ENCODE results near the gene SLC47A2.

The SLC47A2 gene

DNA sequence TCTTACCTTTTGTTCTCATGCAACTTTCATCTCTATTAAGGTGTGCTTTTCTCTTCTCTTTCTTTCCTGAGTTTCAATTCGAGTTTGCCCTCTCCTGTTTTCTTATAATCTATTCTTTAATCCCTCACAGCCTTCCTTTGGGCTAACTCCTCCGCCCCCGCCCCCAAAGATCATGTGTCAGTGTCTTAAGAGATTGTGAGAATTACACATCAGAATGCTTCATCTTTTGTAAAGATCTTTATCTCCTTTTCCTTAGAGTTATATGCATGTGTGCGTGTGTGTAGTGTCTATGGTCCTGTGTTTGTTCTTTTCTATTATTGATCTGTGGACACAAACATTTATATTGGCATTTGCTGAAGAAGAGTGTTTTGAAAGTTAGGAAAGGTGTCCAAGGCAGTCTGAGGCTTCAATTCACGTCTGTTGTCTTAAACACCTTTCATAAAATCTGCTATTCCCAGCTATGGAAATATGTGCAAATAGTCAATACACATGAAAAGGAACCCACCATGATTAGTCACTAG lies 74.0 kb downstream of the SLC47A2 start:
- no peak overlapping the region for H3K27ac ChIP-seq (ENCODE audit: insufficient read depth, low read length, poor library complexity, severe bottlenecking)
- H3K9me3 ChIP-seq (ENCODE audit: control insufficient read depth, low read length) = no peaks in the 10 kb centered on the region
- no peak overlapping the region for H3K4me3 ChIP-seq (ENCODE audit: insufficient read depth, low read depth, low read length, poor library complexity, severe bottlenecking)
- H3K27me3 ChIP-seq (replicated peaks; ENCODE audit: control insufficient read depth, insufficient read depth, low read length, poor library complexity, severe bottlenecking) = no peaks in the 10 kb centered on the region
- DNase-seq = no peak
- H3K36me3 ChIP-seq (ENCODE audit: control insufficient read depth, insufficient read depth, low read length) = no peaks in the 10 kb centered on the region
- H3K4me1 ChIP-seq (ENCODE audit: control insufficient read depth, insufficient read depth, low read length, poor library complexity, severe bottlenecking) = peaks cover 1% of the 10 kb centered on the region

DNA sequence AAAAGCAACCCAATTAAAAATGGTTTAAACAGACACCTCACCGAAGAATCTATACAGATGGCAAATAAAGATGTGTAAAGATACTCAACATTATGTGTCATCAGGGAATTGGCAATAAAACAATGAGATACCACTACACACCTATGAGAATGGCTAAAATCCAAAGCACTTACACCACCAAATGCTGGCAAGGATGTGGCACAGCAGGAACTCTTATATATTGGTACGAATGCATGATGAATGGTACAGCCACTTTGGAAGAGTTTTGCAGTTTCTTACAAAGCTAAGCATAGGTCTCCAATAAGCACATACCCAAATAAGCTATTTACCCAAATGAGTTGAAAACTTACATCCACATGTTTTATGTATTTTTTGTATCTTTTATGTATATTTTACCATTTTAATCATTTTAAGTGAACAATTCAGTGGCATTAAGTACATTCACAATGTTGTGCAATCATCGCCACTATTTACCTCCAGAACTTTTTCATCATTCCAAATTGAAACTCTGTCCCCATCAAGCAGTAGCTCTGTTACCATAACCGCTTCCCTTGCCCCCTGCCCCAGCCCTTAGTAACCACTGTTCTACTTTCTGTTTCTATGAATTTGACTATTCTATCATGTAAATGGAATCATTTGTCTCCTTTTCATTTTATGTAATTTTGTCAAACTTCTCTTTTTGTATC lies 74.6 kb downstream of the SLC47A2 start:
- Histone ChIP-seq H3K36me3 (ENCODE audit: control insufficient read depth, insufficient read depth, low read length) (no peaks in the 10 kb centered on the region), H3K27me3 (replicated peaks; ENCODE audit: control insufficient read depth, insufficient read depth, low read length, poor library complexity, severe bottlenecking) (no peaks in the 10 kb centered on the region), H3K4me1 (ENCODE audit: control insufficient read depth, insufficient read depth, low read length, poor library complexity, severe bottlenecking) (no peaks in the 10 kb centered on the region), H3K9me3 (ENCODE audit: control insufficient read depth, low read length) (no peaks in the 10 kb centered on the region), H3K4me3 (ENCODE audit: insufficient read depth, low read depth, low read length, poor library complexity, severe bottlenecking) (no peak overlapping the region), H3K27ac (ENCODE audit: insufficient read depth, low read length, poor library complexity, severe bottlenecking) (no peak overlapping the region)
- DNase-seq = no peak

DNA sequence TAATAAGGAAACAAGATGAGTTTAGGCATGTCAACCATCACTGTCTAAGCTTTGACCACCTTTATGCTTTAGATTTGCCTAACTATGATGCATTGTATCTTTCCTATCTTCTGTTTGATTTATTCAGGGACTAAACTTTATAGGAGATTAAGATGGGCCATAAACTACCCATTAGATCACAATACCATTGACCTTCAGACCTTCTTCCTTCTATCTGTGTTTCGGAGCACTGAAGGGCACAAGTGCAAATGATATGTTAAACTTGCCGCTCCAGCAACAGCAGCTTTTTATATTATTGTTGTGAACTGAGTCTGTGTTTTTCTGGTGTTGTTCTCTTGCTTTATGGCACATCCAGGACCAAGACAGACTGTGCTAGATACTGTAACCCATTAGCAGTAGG lies 84.5 kb downstream of the SLC47A2 start:
- no peak overlapping the region for H3K27ac ChIP-seq (ENCODE audit: insufficient read depth, low read length, poor library complexity, severe bottlenecking)
- H3K36me3 ChIP-seq (ENCODE audit: control insufficient read depth, insufficient read depth, low read length) = no peaks in the 10 kb centered on the region
- no peak for DNase-seq
- H3K4me3 ChIP-seq (ENCODE audit: insufficient read depth, low read depth, low read length, poor library complexity, severe bottlenecking) = no peak overlapping the region
- no peaks in the 10 kb centered on the region for H3K4me1 ChIP-seq (ENCODE audit: control insufficient read depth, insufficient read depth, low read length, poor library complexity, severe bottlenecking)
- no peaks in the 10 kb centered on the region for H3K9me3 ChIP-seq (ENCODE audit: control insufficient read depth, low read length)
- no peaks in the 10 kb centered on the region for H3K27me3 ChIP-seq (replicated peaks; ENCODE audit: control insufficient read depth, insufficient read depth, low read length, poor library complexity, severe bottlenecking)

DNA sequence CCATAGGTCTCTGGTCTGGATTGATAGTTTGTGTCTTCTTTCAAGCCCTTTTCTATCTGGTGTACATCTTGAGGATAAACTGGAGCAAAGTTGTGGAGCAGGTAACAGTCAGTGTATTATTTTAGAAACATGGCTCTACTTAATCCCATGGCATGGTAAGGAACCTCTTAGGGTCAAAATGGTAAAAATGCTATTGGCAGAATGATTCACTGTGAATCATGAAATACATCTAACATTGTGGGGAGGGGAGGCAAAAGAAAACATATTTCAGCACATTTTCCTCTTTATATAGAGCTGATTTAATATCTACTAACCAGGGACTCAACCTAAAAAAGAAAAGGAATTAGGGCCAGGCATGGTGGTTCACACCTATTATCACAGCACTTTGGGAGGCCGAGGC lies 85.7 kb downstream of the SLC47A2 start:
- Histone ChIP-seq H3K27me3 (replicated peaks; ENCODE audit: control insufficient read depth, insufficient read depth, low read length, poor library complexity, severe bottlenecking) (no peaks in the 10 kb centered on the region), H3K4me1 (ENCODE audit: control insufficient read depth, insufficient read depth, low read length, poor library complexity, severe bottlenecking) (no peaks in the 10 kb centered on the region), H3K4me3 (ENCODE audit: insufficient read depth, low read depth, low read length, poor library complexity, severe bottlenecking) (no peak overlapping the region), H3K36me3 (ENCODE audit: control insufficient read depth, insufficient read depth, low read length) (no peaks in the 10 kb centered on the region), H3K9me3 (ENCODE audit: control insufficient read depth, low read length) (no peaks in the 10 kb centered on the region), H3K27ac (ENCODE audit: insufficient read depth, low read length, poor library complexity, severe bottlenecking) (no peak overlapping the region)
- no peak for DNase-seq

DNA sequence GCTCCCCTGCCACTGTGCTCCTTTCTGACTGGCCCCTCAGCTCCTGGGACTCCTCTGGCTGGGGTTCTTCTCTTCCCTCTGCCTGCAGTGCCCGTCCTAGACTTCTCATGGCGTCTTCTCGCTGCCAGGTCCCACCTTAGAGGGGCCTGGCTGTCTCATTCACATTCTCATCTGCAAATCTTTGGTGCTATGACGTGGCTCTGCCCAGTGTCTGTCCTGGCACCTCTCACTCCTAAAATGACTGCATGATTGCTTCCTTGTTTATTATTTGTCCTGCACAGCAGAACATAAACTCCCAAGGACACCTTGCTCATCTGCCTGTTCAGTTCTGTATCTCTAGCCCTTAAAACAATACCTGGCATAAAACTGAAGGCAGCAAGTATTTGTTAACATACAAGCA lies 86.3 kb downstream of the SLC47A2 start:
- Histone ChIP-seq H3K4me3 (ENCODE audit: insufficient read depth, low read depth, low read length, poor library complexity, severe bottlenecking) (no peak overlapping the region), H3K9me3 (ENCODE audit: control insufficient read depth, low read length) (no peaks in the 10 kb centered on the region), H3K36me3 (ENCODE audit: control insufficient read depth, insufficient read depth, low read length) (no peaks in the 10 kb centered on the region), H3K27me3 (replicated peaks; ENCODE audit: control insufficient read depth, insufficient read depth, low read length, poor library complexity, severe bottlenecking) (no peaks in the 10 kb centered on the region), H3K4me1 (ENCODE audit: control insufficient read depth, insufficient read depth, low read length, poor library complexity, severe bottlenecking) (no peaks in the 10 kb centered on the region), H3K27ac (ENCODE audit: insufficient read depth, low read length, poor library complexity, severe bottlenecking) (no peak overlapping the region)
- no peak for DNase-seq

DNA sequence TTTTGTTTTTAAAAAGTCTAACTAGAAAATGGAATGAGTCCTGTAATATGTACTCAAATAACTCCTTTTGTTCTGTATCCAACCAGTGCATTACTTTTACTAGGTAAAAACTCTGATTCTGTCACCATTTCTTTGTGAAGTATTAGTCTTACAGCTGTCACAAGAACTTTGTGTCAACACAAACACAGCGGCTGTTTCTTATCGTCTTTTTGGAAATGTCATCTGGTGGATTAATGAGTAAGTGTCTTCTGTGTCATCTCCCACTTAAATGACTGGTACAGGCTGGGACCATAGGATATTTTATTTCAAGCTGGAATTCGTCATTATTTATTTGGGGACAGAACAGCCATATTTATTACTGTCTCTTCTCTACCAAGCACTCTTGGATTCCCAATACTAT lies 86.9 kb downstream of the SLC47A2 start:
- DNase-seq = no peak
- Histone ChIP-seq H3K9me3 (ENCODE audit: control insufficient read depth, low read length) (no peaks in the 10 kb centered on the region), H3K27me3 (replicated peaks; ENCODE audit: control insufficient read depth, insufficient read depth, low read length, poor library complexity, severe bottlenecking) (no peaks in the 10 kb centered on the region), H3K27ac (ENCODE audit: insufficient read depth, low read length, poor library complexity, severe bottlenecking) (no peak overlapping the region), H3K36me3 (ENCODE audit: control insufficient read depth, insufficient read depth, low read length) (no peaks in the 10 kb centered on the region), H3K4me3 (ENCODE audit: insufficient read depth, low read depth, low read length, poor library complexity, severe bottlenecking) (no peak overlapping the region), H3K4me1 (ENCODE audit: control insufficient read depth, insufficient read depth, low read length, poor library complexity, severe bottlenecking) (no peaks in the 10 kb centered on the region)
